Activated naive CD4-positive, alpha-beta T cell treated with anti-CD3 and anti-CD28 coated beads, Interleukin-2, amount 10 ng/mL, durations not matched to agents 7 days and 5 days (primary cell): ENCODE data around the gene NOL8.

Experiments used
- CTCF ChIA-PET: fragments of 350-600 bp; sonication (Branson Sonifier 250); formaldehyde crosslinking; loops from one replicate; lab custom pipeline; 2021; ENCODE audit warnings: antibody characterized with exemption; lab: Charles Lee
- DNase-seq: peaks from one replicate; pipeline ENCODE4 v3.0.0-alpha.2; 2020
- H3K27ac Mint-ChIP-seq: one replicate; pipeline ENCODE4 v1.8.0; 2021; ENCODE audit warnings: mild to moderate bottlenecking, moderate library complexity, mixed read lengths
- H3K27me3 Mint-ChIP-seq: one replicate; pipeline ENCODE4 v1.8.0; 2021; ENCODE audit warnings: mild to moderate bottlenecking, mixed read lengths
- H3K36me3 Mint-ChIP-seq: one replicate; pipeline ENCODE4 v1.8.0; 2021; ENCODE audit warnings: mixed read lengths
- H3K4me1 Mint-ChIP-seq: one replicate; pipeline ENCODE4 v1.8.0; 2021; ENCODE audit warnings: mixed read lengths
- H3K4me3 Mint-ChIP-seq: one replicate; pipeline ENCODE4 v1.8.0; 2021; ENCODE audit warnings: mild to moderate bottlenecking, moderate library complexity, mixed read lengths
- H3K9me3 Mint-ChIP-seq: one replicate; pipeline ENCODE4 v1.8.0; 2021; ENCODE audit warnings: mixed read lengths

NOL8 gene

GRCh38 chr9:92325269-92325990 is at the start of gene NOL8, which contains the start of gene CENPP:
Gene NOL8, minus strand, starts transcription at chr9:92325350. Its CDS starts 1,189 bp downstream, at chr9:92324161.
Gene CENPP, plus strand, starts transcription at chr9:92325953.
- H3K9me3 Mint-ChIP-seq = no peaks in the 10 kb centered on the region
- H3K27me3 Mint-ChIP-seq = no peaks in the 10 kb centered on the region
- CTCF ChIA-PET = interaction anchor here (0.6 to 2.1 kb wide), 2 partner anchors 118 to 186 kb away, joined by 3 to 6 read pairs; no protein-coding TSS in a partner anchor
- H3K4me1 Mint-ChIP-seq = peaks cover 40% of the 10 kb centered on the region
- peaks cover 29% of the 10 kb centered on the region for H3K36me3 Mint-ChIP-seq
- peak; percentile 89 for DNase-seq
- H3K4me3 Mint-ChIP-seq = peak within 1 kb of the TSS; percentile 96
- H3K27ac Mint-ChIP-seq = peak within 1 kb of the TSS; percentile 94

DNA sequence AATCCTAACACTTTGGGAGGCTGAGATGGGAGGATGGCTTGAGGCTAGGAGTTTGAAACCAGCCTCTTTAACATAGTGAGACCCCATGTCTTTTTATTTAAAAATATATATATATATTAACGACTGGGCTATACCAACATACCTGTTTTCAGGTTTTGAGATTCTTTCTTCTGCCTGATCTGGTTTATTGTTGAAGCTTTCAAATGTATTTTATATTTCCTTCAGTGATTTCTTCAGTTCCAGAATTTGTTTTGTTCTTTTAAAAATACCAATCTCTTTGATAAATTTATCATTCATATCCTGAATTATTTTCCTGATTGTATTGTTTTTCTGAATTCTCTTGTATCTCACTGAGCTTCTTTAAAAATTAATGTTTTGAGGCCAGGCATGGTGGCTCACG is 48.0 kb upstream of the NOL8 start:
- Mint-ChIP-seq H3K4me1 (peaks cover 7% of the 10 kb centered on the region), H3K4me3 (no peak overlapping the region), H3K9me3 (peaks cover 17% of the 10 kb centered on the region), H3K27me3 (no peaks in the 10 kb centered on the region), H3K36me3 (peaks cover 33% of the 10 kb centered on the region), H3K27ac (no peak overlapping the region)
- CTCF ChIA-PET = no interaction called here
- no peak for DNase-seq

- Mint-ChIP-seq H3K27me3 (no peaks in the 10 kb centered on the region), H3K4me3 (no peak overlapping the region), H3K4me1 (no peaks in the 10 kb centered on the region), H3K27ac (no peak overlapping the region), H3K9me3 (peaks cover 11% of the 10 kb centered on the region), H3K36me3 (peaks cover 22% of the 10 kb centered on the region)
- CTCF ChIA-PET = interaction anchor here (1.0 kb wide), 1 partner anchor 40 kb away, joined by 3 read pairs; no protein-coding TSS in a partner anchor
- no peak for DNase-seq
Measured at GRCh38 chr9:92369075-92369474, 43.9 kb upstream of the NOL8 start.

DNA sequence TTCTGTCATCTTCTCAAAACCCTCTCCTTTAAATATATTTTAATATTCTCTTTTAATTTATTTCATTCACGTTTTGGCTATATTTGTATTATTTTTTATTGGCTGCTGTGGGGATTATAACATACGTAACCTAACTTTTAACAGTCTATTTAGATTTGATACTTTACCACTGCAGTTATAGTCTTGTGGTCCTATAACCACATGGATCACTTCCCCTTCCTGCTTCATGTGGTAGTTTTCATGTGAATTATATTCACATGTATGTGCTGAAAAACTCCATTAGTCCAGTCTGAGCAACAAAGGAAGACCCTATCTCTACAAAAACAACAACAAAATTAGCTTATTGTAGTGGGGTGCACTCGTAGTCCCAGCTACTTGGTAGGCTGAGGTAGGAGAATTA is 34.9 kb upstream of the NOL8 start:
- no peak overlapping the region for H3K27ac Mint-ChIP-seq
- CTCF ChIA-PET = no interaction called here
- DNase-seq = no peak

GRCh38 chr9:92359394-92359995 is 34.3 kb upstream of the NOL8 start:
- Mint-ChIP-seq H3K36me3 (peaks cover 25% of the 10 kb centered on the region), H3K9me3 (peaks cover 19% of the 10 kb centered on the region), H3K4me1 (peaks cover 3% of the 10 kb centered on the region), H3K4me3 (no peak overlapping the region), H3K27me3 (no peaks in the 10 kb centered on the region), H3K27ac (no peak overlapping the region)
- CTCF ChIA-PET = no interaction called here
- no peak for DNase-seq

More for the DNA sequence above, 34.9 kb upstream of the NOL8 start:
- Mint-ChIP-seq H3K27me3 (no peaks in the 10 kb centered on the region), H3K36me3 (peaks cover 19% of the 10 kb centered on the region), H3K4me1 (peaks cover 3% of the 10 kb centered on the region), H3K9me3 (peaks cover 13% of the 10 kb centered on the region), H3K4me3 (no peak overlapping the region)

DNA sequence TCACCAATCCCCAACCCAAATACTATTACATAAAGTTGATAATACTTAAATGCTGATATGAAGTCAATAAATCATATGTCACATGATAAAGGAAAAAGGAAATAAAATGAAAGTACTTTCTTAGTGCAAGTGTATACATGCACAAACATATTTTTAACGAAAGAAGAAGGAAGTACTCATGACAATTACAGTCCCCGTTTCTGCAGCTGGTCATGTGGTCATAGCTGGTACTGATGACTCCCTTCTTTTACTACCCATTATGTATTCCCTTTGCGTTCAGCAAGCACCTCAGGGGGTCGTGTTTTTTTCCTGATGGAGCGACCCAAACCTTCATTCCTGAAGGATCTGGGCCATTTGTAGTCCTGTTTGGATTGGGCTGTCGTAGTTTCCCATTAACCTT is 27.9 kb upstream of the NOL8 start:
- no peak overlapping the region for H3K27ac Mint-ChIP-seq

GRCh38 chr9:92350740-92351133 is 25.6 kb upstream of the NOL8 start:
- no peak overlapping the region for H3K4me3 Mint-ChIP-seq
- peaks cover 36% of the 10 kb centered on the region for H3K36me3 Mint-ChIP-seq
- H3K27me3 Mint-ChIP-seq = no peaks in the 10 kb centered on the region
- DNase-seq = no peak
- H3K9me3 Mint-ChIP-seq = peaks cover 9% of the 10 kb centered on the region
- no peak overlapping the region for H3K27ac Mint-ChIP-seq
- CTCF ChIA-PET = no interaction called here
- H3K4me1 Mint-ChIP-seq = peaks cover 2% of the 10 kb centered on the region

More for the DNA sequence above, 27.9 kb upstream of the NOL8 start:
- peaks cover 2% of the 10 kb centered on the region for H3K4me1 Mint-ChIP-seq
- CTCF ChIA-PET = no interaction called here
- H3K4me3 Mint-ChIP-seq = no peak overlapping the region
- no peak for DNase-seq
- H3K36me3 Mint-ChIP-seq = peaks cover 40% of the 10 kb centered on the region
- H3K9me3 Mint-ChIP-seq = peaks cover 18% of the 10 kb centered on the region
- H3K27me3 Mint-ChIP-seq = no peaks in the 10 kb centered on the region

- H3K4me1 Mint-ChIP-seq = peaks cover 2% of the 10 kb centered on the region
- H3K9me3 Mint-ChIP-seq = peaks cover 7% of the 10 kb centered on the region
- no peak overlapping the region for H3K4me3 Mint-ChIP-seq
- peaks cover 33% of the 10 kb centered on the region for H3K36me3 Mint-ChIP-seq
- no peak overlapping the region for H3K27ac Mint-ChIP-seq
- H3K27me3 Mint-ChIP-seq = no peaks in the 10 kb centered on the region
- no peak for DNase-seq
- CTCF ChIA-PET = no interaction called here
Measured at GRCh38 chr9:92349771-92350739, 24.9 kb upstream of the NOL8 start.

GRCh38 chr9:92345582-92345981 is 20.4 kb upstream of the NOL8 start:
- H3K4me1 Mint-ChIP-seq = peaks cover under 1% of the 10 kb centered on the region
- H3K4me3 Mint-ChIP-seq = no peak overlapping the region
- H3K9me3 Mint-ChIP-seq = peaks cover 4% of the 10 kb centered on the region
- no peak overlapping the region for H3K27ac Mint-ChIP-seq
- H3K36me3 Mint-ChIP-seq = peaks cover 28% of the 10 kb centered on the region
- DNase-seq = no peak
- CTCF ChIA-PET = no interaction called here
- no peaks in the 10 kb centered on the region for H3K27me3 Mint-ChIP-seq

GRCh38 chr9:92342825-92343488 is 17.8 kb upstream of the NOL8 start:
- Mint-ChIP-seq H3K27me3 (no peaks in the 10 kb centered on the region), H3K9me3 (peaks cover 4% of the 10 kb centered on the region), H3K4me1 (no peaks in the 10 kb centered on the region), H3K36me3 (peaks cover 39% of the 10 kb centered on the region), H3K4me3 (no peak overlapping the region), H3K27ac (no peak overlapping the region)
- DNase-seq = no peak
- CTCF ChIA-PET = interaction anchor here (1.1 kb wide), 1 partner anchor 9 kb away, joined by 4 read pairs; no protein-coding TSS in a partner anchor

DNA sequence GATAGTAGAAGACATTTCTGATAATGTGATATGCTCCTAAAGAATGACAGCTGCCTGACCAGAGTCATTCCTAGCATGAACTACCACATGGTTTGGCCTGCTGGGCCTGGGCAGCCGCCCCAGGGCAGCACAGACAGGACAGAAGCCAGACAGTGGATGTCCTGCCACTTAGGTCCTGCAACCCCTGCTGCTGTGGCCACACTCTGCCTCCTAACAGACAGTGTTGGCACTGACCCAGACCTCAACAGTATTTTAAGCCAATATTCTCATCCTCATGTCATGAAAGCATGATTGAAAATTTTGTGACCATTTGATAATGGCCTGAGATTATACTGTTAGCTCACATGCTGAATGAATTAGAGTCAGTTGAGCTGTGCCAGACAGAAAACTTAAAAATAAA is 16.4 kb upstream of the NOL8 start:
- H3K9me3 Mint-ChIP-seq = peaks cover 4% of the 10 kb centered on the region
- no peaks in the 10 kb centered on the region for H3K27me3 Mint-ChIP-seq
- no peak overlapping the region for H3K27ac Mint-ChIP-seq
- H3K4me3 Mint-ChIP-seq = no peak overlapping the region
- H3K36me3 Mint-ChIP-seq = peaks cover 34% of the 10 kb centered on the region
- DNase-seq = no peak
- CTCF ChIA-PET = no interaction called here
- H3K4me1 Mint-ChIP-seq = no peaks in the 10 kb centered on the region

- peaks cover 17% of the 10 kb centered on the region for H3K36me3 Mint-ChIP-seq
- no peak overlapping the region for H3K4me3 Mint-ChIP-seq
- H3K27me3 Mint-ChIP-seq = no peaks in the 10 kb centered on the region
- no peak overlapping the region for H3K27ac Mint-ChIP-seq
- no peak for DNase-seq
- no peaks in the 10 kb centered on the region for H3K9me3 Mint-ChIP-seq
- CTCF ChIA-PET = interaction anchor here (0.6 kb wide), 1 partner anchor 121 kb away, joined by 3 read pairs; no protein-coding TSS in a partner anchor
- H3K4me1 Mint-ChIP-seq = peaks cover 4% of the 10 kb centered on the region
Measured at GRCh38 chr9:92333282-92333634, 8.1 kb upstream of the NOL8 start.

- Mint-ChIP-seq H3K4me1 (peaks cover 8% of the 10 kb centered on the region), H3K27ac (no peak overlapping the region), H3K9me3 (no peaks in the 10 kb centered on the region), H3K4me3 (no peak overlapping the region), H3K36me3 (peaks cover 17% of the 10 kb centered on the region), H3K27me3 (no peaks in the 10 kb centered on the region)
- CTCF ChIA-PET = interaction anchor here (0.6 kb wide), 1 partner anchor 120 kb away, joined by 3 read pairs; no protein-coding TSS in a partner anchor
- no peak for DNase-seq
Measured at GRCh38 chr9:92332577-92333281, 7.6 kb upstream of the NOL8 start.
